ENCODE measurements around the gene EHMT1.

GRCh38 chr9:137575364-137575715 is 43.5 kb upstream of the EHMT1 start:
- TF ChIP-seq EP300 (IDR thresholded peaks at IDR 0.05) (no peak), CTCF (IDR thresholded peaks at IDR 0.05) (no peak)
